ENCODE results near the gene ASPDH.

- TF ChIP-seq CTCF (IDR thresholded peaks at IDR 0.05) (peak in 1 of 5 experiments; percentile 25), POLR2AphosphoS5 (IDR thresholded peaks at IDR 0.05) (peak; percentile 73 to 80 (median 75))
Observed at GRCh38 chr19:50476224-50476906, 37.3 kb downstream of the ASPDH start, which contains the start of the genes EMC10 and GARIN5A.

Measured in transverse colon (tissue), 4 donors.